HepG2 (cell line): ENCODE results near the gene ALG9. TPM values are rescaled to one million over a fixed set of nuclear protein-coding genes. Genes with fewer than 3 reads are reported as not detected.

Experiments used
- ATF1 ChIP-seq: IDR thresholded peaks from 2 replicates; pipeline ENCODE4 v1.6.1; 2016; ENCODE audit warnings: mild to moderate bottlenecking, control low read depth
- FOXK1 ChIP-seq: sonication (generic); formaldehyde crosslinking; IDR thresholded peaks from 2 replicates; pipeline ENCODE4 v1.4.0; 2020; ENCODE audit warnings: low read depth, missing genetic modification reagents, borderline replicate concordance
- HBP1 ChIP-seq: IDR thresholded peaks from 2 replicates; pipeline ENCODE4 v1.6.1; 2016; ENCODE audit warnings: low read depth, control low read depth
- HMG20B ChIP-seq: conservative IDR thresholded peaks from 2 replicates; pipeline ENCODE4 v1.6.1; 2016; ENCODE audit warnings: missing genetic modification reagents, missing compliant biosample characterization
- HNF1A ChIP-seq, 2 experiments: sonication (generic) in 1 of 2; formaldehyde crosslinking in 1 of 2; IDR thresholded peaks; 2 replicates each; pipeline versions ENCODE4 v1.4.0 to v1.6.1; 2016 to 2020; ENCODE audit warnings: borderline replicate concordance in 1 of 2, low read depth in 1 of 2, mild to moderate bottlenecking in 1 of 2, missing genetic modification reagents in 1 of 2
- MAZ ChIP-seq, 2 experiments: sonication (generic) in 1 of 2; formaldehyde crosslinking in 1 of 2; IDR thresholded peaks; 2 replicates each; pipeline versions ENCODE4 v1.5.0 to v1.6.1; 2012 to 2020; ENCODE audit warnings: low read depth in 2 of 2, mild to moderate bottlenecking in 2 of 2, borderline replicate concordance in 1 of 2, improper control_type of control experiment in 1 of 2, low read length in 1 of 2, missing genetic modification reagents in 1 of 2, moderate library complexity in 1 of 2
- RXRA ChIP-seq: sonication (generic); formaldehyde crosslinking; IDR thresholded peaks from 2 replicates; pipeline ENCODE4 v1.5.1; 2020; ENCODE audit warnings: missing genetic modification reagents
- ZFP82 ChIP-seq: sonication (generic); formaldehyde crosslinking; IDR thresholded peaks from 2 replicates; pipeline ENCODE4 v1.5.1; 2020; ENCODE audit warnings: mild to moderate bottlenecking, missing genetic modification reagents, borderline replicate concordance
- ZNF740 ChIP-seq: sonication (generic); formaldehyde crosslinking; IDR thresholded peaks from 2 replicates; pipeline ENCODE4 v1.4.0; 2020; ENCODE audit warnings: missing genetic modification reagents
- ZNF746 ChIP-seq: sonication (generic); formaldehyde crosslinking; IDR thresholded peaks from 2 replicates; pipeline ENCODE4 v1.8.0; 2022; ENCODE audit warnings: mild to moderate bottlenecking, missing genetic modification reagents
- ZNF883 ChIP-seq: sonication (generic); formaldehyde crosslinking; IDR thresholded peaks from 2 replicates; pipeline ENCODE4 v1.5.1; 2020; ENCODE audit warnings: mild to moderate bottlenecking, missing genetic modification reagents; ENCODE audit errors: not compliant biosample characterization
- ZSCAN30 ChIP-seq: sonication (generic); formaldehyde crosslinking; IDR thresholded peaks from 2 replicates; pipeline ENCODE4 v1.5.0; 2020; ENCODE audit warnings: mild to moderate bottlenecking, missing genetic modification reagents
- polyA plus RNA-seq, 8 experiments: library from polyadenylated mRNA; depleted of rRNA in 3 of 8; stranded (reverse) in 7 of 8; unstranded in 1 of 8; fragments of >200 nt; fragmentation: Illumina TruSeq in 4 of 8; extraction: Trizol in 4 of 8; gene quantifications; 2 replicates each; pipeline versions ENCODE4 v1.2.1 to v1.2.3, GENCODE V29; 2011 to 2016; ENCODE audit warnings: low read depth in 4 of 8, missing spikeins in 1 of 8, mixed read lengths in 1 of 8; ENCODE audit not compliant: insufficient read depth in 1 of 8
- total RNA-seq, 5 experiments: library from RNA; depleted of rRNA; stranded (reverse); fragments of >200 nt; fragmentation: Illumina TruSeq; extraction: Trizol; gene quantifications; 2 replicates each; pipeline ENCODE4 v1.2.3, GENCODE V29; 2016; ENCODE audit warnings: low read depth in 1 of 5

ALG9 gene
- total and polyA plus RNA-seq, 2 of the 13 experiments (the other 11 are each of a cell fraction or from before 2014, with no cell fraction given): 39.4 to 40.6 TPM

- no peak for TF ChIP-seq HNF1A (IDR thresholded peaks at IDR 0.05; ENCODE audit: low read depth)
- TF ChIP-seq HNF1A (CRISPR knock-in tag; IDR thresholded peaks at IDR 0.05; ENCODE audit: borderline replicate concordance): 0 out of 2 replicates have a peak, but pooled peaks have one; percentile 21
- 0 out of 2 replicates have a peak, but pooled peaks have one; percentile 79 for TF ChIP-seq HBP1 (CRISPR knock-in tag)
- 0 out of 2 replicates have a peak, but pooled peaks have one; percentile 61 for TF ChIP-seq ZSCAN30
- TF ChIP-seq FOXK1 (CRISPR knock-in tag): no peak
- no peak for TF ChIP-seq ATF1 (CRISPR knock-in tag)
- no peak for TF ChIP-seq MAZ (IDR thresholded peaks at IDR 0.05; ENCODE audit: borderline replicate concordance, low read depth, low read length)
- peak; percentile 58; the same call in 1 of the 2 replicates for TF ChIP-seq MAZ (CRISPR knock-in tag; IDR thresholded peaks at IDR 0.05; ENCODE audit: low read depth)
- TF ChIP-seq ZNF740 (CRISPR knock-in tag): peak; percentile 12
- no peak for TF ChIP-seq ZNF746 (CRISPR knock-in tag)
- no peak for TF ChIP-seq ZFP82
- no peak for TF ChIP-seq RXRA (CRISPR knock-in tag)
- TF ChIP-seq HMG20B (CRISPR knock-in tag): no peak
- peak; percentile 45 for TF ChIP-seq ZNF883 (CRISPR knock-in tag)
Observed at GRCh38 chr11:111765984-111766833, 105.2 kb downstream of the ALG9 start, which contains the start of gene PPP2R1B (continued).
